Fibroblast of peridontal ligament (primary cell): Measurements from ENCODE around the gene CDH13.

ENCODE experiments used
- DNase-seq: peaks from one replicate; pipeline ENCODE4 v3.0.0-alpha.2; 2010; ENCODE audit errors: extremely low read depth

The CDH13 gene

DNA sequence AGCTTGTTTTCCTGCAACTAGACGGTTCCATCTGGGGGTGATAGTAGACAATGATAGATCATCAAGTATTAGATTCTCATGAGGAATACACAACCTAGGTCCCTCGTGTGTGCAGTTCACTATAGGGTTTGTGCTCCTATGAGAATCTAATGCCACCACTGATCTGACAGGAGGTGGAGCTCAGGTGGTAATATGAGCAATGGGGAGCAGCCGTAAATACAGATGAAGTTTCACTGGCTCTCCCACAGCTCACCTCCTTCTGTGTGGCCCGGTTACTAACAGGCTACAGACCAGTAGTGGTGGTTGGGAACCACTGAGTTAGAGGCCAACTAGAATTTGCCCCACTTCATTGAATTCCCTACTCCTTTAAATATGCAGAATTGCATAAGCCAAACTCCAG is 1033.5 kb downstream of the CDH13 start:
- no peak for DNase-seq

DNA sequence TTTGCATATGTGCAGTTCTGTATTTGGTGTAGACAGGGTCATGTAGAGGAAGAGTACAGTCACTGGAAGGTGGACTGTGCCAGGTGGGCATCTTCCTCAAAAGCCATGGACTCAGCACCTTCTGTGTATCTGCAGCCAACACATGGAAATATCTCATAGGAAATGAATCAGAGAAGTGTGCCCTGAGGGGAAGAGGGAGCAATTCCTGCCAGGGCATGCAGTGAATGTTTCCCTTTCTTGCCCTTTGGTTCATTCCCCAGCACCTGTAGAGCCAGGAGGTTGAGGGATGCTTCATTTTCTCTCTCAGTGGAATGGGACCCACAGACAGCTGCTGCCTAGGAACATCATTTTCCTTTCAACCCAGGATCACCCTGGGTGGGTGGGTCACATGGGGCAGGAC is 1034.9 kb downstream of the CDH13 start:
- no peak for DNase-seq

DNA sequence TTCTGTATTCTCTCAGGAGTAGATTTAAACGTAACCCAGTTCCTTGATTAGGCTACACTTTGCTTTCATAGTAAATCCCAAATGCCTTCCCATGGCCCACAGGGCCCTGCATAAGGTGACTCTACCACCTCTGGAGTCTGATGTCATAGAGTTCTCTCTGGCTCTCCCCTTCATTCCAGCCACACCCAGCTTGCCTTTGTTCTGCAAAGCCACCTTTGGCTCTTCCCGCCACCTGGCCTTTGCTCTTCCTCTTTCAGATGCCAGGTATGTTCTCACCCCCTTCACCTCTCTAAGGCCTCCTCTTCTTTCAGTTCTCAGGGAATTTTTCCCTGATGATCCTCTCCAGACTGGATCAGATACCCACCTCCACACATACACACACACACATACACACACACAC is 1039.7 kb downstream of the CDH13 start:
- no peak for DNase-seq

DNA sequence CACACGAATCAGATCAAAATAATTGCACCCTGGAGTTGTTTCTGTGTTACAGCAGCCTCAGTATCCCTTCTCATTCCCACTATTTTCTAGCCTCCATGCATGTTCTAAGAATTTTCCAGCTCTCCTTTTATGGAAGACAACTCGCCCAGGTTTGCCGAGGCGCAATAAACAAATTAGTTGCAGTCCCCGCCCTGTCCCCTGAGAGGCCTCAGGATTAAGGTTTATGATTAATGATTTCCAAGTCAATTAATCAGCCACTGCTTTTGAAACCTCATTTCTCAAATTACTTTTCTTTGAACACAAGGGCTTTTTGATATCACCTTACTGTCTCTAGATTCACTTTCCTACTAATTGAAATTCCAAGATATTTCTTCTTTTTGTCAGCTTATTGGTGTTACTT is 1042.7 kb downstream of the CDH13 start:
- no peak for DNase-seq

DNA sequence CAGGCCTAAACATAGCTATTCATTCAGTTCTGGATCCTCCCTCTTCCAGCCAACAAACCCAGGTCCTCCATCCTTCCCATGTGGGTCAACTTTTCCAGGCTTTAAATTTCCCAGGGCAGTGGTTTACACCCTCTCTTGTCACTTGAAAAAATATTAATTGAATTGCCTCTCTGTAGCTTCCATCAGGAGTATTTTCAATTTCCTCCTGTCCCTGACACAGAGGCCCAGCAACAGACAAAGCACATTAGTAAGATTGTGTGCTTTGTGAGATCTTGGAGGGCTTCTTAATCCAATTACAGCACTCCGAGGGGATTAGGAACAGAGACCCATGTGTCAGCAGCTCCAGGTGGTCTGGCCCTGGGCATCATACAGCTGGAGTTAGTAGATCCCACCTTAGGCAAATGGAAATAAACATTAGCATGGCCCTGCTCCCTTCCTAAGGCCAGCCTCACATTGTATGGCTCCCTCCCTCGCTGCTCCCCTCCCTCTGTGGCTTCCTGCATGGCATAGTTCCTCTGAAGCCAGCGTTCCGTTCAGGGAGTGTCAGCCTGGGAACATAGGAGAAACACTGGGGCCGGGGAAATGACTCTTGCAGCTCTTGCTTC is 1048.3 kb downstream of the CDH13 start:
- DNase-seq, result no peak

DNA sequence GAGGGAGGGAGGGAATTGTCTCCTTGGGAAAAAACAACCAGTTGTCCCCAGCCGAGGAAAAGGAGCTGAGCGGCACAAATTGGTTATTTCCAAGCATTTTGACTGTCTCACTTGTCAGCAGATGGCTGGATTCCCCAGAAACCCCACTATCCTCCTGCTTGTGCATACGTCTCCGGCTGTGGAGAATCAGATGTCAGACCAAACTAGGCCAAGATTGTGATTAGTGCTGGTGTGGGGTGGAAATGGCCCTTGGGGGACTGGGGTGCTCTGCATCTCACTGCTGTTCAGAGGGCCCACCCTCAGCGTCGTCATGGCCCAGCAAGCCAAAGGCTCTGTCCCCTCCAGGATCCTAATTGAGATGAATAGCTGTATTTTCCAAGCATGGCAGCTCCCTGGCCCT is 1049.3 kb downstream of the CDH13 start:
- no peak for DNase-seq

DNA sequence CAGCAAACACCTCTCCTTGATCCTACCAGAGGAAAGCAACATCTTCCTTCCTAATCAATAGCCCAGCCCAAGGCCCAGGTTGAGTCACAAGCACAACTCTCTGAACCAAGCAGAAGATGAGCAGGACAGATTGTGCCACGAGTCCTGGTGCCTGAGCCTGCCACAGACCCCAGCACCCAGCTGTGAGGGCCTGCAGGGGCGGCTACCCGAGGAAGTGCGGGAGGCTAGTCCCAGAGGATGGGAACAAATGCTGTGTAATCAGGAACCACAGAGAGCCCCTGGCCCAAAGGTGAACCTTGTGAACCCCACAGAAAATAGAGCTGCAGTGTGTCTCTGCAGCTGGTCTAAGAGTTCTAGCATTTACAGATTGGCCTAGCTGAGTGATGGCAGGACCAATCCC is 1054.2 kb downstream of the CDH13 start:
- no peak for DNase-seq

DNA sequence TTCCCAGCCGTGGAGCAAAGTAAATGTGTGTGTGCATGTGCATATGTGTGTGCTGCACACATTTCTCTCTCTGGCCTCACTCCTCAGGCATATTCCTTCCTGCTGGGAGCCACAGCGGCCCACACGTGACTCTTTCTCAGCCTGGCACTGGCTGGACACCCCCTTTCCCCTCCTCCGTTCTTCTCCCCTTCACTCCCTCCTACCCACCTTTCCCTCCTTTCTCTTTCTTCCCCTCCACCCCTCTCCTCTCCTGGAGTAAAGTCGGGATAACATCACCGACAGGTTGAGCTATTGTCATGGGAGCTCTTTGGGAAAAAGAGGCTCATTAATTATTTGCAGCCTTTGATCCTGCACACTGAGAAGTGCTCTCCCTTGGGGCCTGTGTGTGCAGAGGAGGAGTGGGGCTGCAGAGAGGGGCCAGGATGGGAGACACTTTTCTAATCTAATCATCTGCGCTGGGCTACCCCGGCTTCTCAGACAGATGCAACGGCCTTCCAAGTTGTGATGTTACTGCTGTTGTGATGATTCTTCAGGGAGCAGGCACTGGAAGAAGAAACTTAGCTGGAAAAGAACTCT is 1054.7 kb downstream of the CDH13 start:
- DNase-seq, result no peak

DNA sequence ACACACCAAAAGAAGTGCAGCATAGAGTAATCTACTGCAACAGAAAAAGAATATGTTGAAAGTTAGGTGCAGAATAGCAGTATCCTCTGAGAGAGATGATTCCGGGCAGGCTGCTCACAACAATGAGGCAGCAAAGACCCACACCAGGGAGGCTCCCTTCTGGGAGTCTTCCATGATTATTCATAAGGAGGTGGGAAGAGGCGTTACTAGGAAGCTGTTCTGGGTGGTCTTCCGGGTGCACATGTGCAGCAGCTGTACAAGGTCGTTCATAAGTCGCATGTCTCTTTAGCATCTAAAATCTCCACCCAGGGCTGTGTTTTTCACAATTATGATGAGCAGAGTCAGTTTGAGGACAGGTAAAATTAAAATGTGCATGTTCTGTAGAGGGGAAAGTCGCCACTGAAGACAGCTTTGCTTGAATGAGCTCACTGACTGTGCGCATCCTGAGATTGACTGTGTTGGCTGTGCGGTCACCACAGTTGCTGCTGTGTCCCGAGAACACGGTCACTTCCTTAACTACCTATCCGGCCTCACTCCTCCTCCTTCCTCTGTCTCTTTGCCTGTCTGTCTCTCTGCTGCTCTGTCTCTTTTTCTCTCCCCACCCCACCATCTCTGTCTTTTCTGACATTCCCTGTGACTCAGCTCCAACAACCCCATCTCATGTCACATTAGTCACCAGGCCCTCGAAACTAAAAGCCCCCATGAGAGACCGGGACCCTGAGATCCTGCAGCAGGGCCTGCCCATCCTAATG is 1055.5 kb downstream of the CDH13 start:
- no peak for DNase-seq

DNA sequence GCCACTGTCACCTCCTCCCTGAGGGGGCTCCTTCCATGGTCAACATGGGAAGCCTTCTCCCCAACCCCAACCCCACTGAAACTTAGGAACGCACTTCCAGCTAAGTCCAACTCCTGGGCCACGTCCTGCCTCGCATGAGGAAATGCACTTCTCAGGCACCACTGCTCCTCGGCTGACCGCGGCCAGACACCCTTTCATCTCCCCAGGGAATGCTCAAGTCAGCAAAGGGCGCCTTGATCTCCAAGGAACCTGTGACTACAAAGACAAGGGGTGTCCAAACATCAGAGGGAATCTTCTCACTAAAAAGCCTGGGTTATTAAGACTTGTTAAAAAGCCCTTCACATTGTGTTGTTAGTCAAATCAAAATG is 1056.1 kb downstream of the CDH13 start:
- DNase-seq, result no peak

DNA sequence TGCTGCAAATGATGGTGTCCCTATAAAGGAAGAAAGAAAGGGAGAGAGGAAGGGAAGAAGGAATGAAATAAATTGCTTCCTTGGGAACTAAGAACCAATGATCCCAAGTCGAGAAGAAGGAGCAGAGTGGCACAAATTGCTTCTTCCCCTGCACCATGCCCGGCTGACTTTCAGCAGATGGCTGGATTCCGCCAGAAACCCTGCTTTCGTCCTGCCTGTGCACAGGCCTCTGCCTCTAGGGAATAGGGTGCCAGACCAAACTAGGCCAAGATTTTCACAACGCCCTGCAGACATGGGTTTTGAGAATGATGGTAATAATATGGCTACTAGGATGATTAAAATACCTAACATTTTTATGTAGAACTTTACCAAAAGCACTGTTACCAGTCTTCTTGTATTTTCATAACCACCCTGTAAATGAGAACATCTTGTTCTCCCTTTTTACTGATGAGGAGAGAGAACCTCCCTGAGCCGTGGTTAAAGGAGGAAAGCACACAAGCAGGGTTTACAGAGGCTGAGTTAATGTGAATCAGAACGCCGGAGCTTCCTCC is 1058.9 kb downstream of the CDH13 start:
- no peak for DNase-seq

DNA sequence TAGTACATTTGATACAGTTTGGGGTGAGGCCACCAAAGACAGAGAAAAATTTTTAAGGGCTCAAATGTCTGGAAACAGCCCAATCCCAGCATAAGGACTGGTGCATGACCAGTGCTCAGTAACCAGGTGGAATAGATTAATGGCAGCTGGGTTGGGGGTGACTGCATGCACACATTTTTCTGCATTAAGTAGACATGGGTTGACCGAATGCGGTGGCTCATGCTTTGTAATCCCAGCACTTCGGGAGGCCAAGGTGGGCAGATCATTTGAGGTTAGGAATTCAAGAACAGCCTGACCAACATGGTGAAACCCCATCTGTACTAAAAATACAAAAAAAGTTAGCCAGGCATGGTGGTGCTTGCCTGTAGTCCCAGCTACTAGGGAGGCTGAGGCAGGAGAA is 1060.0 kb downstream of the CDH13 start:
- no peak for DNase-seq

DNA sequence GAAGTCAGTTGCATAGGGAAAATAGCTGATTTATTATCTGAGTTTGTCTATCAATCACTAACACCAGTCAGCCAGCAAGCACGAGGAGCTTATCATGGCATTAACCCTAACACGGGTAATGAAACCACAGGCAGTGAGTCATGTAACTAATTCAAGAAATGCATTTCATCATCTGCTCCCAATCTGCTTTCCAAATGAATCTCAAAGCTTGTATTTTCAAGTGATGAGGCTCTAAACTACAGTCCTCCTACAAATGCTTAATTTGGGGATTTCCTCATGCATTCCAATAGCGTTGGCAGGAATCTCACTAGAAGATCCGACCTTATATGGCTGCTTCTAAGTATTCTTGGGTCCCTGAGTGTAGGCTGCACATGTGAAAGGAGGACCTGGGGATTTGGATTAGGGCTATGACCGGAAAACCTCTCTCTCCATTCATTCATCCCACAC is 1062.6 kb downstream of the CDH13 start:
- DNase-seq, result peak; percentile 98

DNA sequence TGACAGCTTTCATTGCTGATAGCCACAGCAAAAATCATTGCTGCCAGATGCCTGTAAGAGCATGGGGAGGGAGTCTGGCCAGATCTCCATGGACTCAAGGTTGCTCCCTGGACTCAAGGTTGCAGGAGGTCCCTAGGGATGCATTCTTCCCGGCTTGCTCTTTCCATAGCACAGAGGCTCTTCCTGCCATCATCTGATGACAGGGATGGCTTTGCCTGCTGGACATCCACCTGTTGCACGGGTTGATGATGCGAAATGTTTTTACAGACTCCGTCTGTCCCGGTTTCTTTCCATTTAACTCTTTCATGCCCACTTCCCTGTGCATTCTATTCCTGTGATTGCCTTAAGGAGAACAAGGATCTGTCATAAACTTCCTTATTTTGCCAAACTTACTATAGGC is 1065.5 kb downstream of the CDH13 start:
- DNase-seq, result no peak

DNA sequence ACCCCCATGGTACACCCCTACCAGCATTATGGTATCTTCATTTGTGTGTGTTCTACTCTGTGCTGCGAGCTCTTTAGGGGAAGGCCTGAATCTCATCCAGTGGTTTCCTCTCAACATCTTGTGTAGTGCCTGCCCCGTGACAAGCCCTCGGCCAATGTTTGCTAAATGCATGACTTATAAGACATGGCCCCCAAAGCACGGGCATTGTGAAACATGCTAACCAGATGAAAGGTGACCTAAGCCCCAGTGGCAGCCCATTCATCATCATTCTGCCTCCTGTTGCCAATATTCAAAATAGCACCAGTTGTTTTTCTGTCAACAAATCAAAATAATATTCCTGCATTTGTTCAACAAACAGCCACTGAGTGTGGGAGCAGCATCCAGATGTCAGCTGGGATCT is 1072.2 kb downstream of the CDH13 start:
- DNase-seq, result no peak

DNA sequence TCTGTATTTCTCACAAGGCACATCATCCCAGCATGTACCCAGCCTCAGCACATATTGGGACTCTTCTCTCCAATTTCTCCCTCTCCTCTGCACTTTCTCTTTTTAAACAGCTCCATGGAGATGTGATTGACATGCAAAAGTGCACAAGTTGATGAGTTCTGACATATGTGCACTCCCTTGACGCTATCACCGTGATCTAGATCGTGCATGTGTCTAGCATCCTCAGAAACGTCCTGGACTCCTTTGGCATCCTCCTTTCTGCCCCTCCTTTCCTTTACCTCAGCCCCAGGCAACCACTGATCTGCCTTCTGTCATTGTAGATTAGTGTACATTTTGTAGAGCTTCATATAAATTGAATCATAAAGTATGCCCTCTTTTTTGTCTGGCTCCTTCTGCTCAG is 1073.0 kb downstream of the CDH13 start:
- no peak for DNase-seq

DNA sequence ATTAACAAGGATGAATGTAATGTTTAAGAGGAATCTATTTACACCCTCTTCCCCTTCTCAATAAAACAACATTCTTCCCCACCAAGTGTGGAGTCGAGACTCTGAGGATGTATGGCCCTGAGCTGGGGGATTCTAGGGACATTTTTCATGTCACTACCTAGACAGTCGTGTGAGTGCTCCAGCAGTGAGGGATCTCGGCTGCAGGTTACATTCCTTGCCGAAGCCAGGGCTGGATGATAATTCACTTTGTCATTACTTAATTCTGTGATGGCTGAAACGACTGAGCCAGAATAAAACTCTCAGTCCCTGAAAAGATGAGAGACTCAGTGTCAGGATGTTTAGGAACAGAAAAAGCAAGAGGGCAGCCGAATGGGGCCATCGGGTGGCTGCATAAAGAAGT is 1074.1 kb downstream of the CDH13 start:
- DNase-seq, result no peak

DNA sequence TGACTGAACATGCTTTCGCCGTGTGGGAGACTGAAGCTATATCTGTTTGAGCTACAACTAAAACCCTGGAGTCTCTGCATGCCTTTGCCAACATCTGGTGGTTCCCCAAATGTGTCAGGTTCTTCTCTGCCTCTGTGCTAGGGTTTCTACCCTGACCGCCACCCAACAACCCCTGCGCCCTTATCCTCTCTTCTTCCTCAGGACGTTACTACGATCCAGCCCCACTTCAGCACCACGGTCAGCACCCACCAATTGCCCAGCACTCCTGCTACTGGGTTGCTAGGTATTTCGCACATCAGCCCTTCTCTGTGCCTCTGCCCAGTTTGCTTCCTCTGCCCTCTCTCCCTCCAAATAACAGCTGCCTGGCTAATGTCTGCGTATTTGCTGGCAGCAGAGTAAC is 1074.7 kb downstream of the CDH13 start:
- peak; percentile 42 for DNase-seq

DNA sequence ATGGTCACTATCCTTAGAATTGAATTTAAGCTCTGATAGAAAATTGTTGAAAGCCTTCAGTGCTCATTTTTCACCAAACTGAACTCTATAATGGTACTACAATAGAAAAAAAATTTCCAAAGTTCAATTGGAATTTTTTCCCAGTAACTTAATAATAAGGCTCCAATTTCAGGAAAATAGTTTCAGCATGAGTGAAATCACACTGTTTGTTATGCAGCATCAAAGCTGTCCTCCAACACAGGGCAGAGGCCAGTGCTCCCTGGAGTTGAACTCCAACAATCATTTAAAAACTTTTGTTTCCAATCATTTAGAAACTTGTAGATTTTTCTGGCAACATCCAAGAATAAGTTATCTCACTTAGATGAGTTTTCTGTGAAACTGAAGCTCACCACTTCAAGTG is 1077.9 kb downstream of the CDH13 start:
- peak; percentile 44 for DNase-seq

DNA sequence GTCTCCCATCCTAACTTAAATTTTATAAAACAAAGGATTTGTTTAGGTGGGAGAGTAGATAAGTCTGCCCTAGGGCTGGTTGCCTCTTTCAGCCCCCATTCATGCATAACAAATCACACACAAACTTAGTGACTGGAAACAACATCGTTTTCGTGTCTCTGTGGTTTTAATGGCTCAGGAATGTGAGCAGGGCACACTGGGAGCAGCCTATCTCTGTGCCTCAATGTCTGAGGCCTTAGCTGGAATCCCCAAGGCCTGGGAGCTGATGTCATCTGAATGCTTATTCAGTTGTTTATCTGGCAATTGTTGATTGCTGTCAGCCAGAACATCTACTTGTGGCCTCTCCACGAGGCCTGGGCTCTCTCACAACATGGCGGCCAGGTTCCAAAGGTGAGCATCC is 1079.1 kb downstream of the CDH13 start:
- peak; percentile 18 for DNase-seq

DNA sequence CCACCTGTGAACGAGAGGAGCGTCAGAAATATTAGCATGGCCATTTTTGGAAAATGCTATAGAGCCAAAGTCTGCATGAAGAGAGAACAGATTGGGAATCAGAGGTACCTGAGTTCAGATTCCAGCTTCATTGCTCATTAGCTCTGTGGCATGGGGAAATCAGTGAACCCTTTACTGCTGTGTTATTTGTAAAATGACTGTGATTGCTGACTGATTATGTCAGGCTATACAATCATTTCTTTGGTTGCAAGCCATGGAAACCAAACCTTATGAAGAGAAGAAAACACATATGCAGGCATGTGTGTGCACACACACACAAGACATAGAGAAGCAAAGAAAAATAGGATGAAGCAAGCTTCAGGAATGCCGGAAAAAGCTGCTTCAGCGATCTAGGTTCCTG is 1079.6 kb downstream of the CDH13 start:
- peak; percentile 68 for DNase-seq

DNA sequence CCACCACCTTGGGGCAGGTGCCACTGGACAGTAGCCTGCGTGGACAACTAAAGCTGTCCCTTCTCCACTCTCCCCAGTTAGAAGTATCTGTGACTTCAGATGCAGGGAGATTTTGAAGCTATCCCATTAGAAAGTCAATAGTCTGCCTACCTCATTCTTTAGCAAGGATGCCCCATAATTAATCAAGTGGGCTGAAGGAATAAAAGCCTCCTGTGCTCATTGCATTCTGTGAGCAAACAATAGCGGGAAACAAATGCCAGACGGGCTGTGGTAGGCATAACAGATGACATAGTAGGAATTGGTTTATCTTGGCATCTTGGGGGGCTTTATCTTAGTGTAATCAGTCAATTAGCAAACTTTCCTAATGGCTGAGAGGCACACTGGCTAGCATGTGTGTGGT is 1084.3 kb downstream of the CDH13 start:
- DNase-seq, result no peak

DNA sequence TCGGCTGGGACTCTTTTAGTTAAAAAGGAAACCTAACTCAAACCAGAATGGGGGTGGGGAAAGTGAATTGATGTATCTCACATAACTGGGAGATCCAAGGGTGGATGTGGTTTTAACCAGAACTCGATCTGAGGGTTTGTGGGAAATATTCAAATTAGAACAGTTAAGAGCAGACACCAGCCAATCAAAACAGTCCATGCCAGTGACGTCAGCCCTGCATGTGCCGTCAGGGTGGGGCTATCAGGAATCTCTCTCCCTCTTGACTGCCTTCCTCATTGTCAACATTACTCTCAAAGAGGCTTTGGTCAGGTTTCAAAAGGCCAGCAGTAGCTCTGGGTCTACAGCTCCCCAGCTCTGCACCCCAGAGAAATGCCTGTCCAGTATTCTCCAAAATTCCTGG is 1086.8 kb downstream of the CDH13 start:
- DNase-seq, result no peak
